Measurements from ENCODE around the gene VPS33B.

DNA sequence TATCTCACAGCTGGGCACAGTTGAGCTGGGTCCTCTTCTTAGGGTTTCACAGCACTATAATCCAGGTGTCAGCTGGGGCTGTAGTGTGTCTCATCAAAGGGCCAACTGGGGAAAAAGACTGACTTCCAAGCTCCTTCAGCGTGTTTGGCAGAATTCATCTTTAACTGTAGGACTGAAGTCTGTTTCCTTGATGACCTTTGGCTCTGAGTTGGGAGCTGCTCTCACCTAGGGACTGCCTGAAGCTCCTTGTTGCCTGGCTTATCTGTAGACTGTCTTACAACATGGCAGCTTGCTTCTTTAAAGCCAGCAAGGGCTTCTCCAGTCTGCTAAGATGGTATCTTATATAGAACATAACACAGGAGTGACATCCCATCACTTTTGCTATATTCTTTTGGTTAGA is 5.3 kb upstream of the VPS33B start:
- TF ChIP-seq, protein P1, sequence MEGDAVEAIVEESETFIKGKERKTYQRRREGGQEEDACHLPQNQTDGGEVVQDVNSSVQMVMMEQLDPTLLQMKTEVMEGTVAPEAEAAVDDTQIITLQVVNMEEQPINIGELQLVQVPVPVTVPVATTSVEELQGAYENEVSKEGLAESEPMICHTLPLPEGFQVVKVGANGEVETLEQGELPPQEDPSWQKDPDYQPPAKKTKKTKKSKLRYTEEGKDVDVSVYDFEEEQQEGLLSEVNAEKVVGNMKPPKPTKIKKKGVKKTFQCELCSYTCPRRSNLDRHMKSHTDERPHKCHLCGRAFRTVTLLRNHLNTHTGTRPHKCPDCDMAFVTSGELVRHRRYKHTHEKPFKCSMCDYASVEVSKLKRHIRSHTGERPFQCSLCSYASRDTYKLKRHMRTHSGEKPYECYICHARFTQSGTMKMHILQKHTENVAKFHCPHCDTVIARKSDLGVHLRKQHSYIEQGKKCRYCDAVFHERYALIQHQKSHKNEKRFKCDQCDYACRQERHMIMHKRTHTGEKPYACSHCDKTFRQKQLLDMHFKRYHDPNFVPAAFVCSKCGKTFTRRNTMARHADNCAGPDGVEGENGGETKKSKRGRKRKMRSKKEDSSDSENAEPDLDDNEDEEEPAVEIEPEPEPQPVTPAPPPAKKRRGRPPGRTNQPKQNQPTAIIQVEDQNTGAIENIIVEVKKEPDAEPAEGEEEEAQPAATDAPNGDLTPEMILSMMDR (IDR thresholded peaks at IDR 0.05) = no peak
- TF ChIP-seq POLR2A (IDR thresholded peaks at IDR 0.05) = no peak

Data from testis (tissue), 2 donors.